GM06990 (cell line): Measurements from ENCODE around the gene ETV1.

Source experiments
- DNase-seq: peaks from one replicate; pipeline ENCODE4 v3.0.0-alpha.2; 2011; ENCODE audit not compliant: insufficient read length; ENCODE audit errors: extremely low read depth
- H3K27me3 ChIP-seq: replicated peaks from 2 replicates; pipeline ENCODE4 v1.6.0; 2011; ENCODE audit warnings: low read length; ENCODE audit not compliant: control insufficient read depth, insufficient read depth
- H3K36me3 ChIP-seq: 2 replicates; pipeline ENCODE4 v1.5.1; 2011; ENCODE audit warnings: low read length; ENCODE audit not compliant: control insufficient read depth, insufficient read depth
- H3K4me3 ChIP-seq: replicated peaks from 2 replicates; pipeline ENCODE4 v1.5.1; 2011; ENCODE audit warnings: low read depth, mild to moderate bottlenecking, control low read depth, low read length
- CTCF ChIP-seq: IDR thresholded peaks from 2 replicates; pipeline ENCODE4 v1.5.1; 2011; ENCODE audit warnings: low read length, control low read depth, mild to moderate bottlenecking, inconsistent platforms; ENCODE audit not compliant: insufficient read depth, poor library complexity, severe bottlenecking

The ETV1 gene

DNA sequence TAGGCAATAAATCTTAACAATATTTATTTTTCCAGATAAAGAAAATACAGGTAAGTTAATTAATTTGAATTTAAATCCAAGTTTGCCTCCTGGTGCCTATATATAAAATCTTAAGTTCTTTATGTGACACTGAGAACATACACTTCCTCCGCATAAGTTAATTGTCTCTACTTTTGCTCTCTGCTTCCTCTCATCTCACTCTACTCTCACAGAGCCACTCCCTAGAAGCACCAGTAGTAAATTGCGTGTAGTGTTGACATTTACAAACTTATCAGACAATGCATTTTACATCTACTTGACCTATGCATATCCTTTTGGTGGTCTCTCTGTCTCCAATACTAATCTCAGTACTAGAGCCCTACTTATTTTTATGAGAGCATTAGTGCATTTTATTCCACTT lies 144.5 kb downstream of the ETV1 start:
- Histone ChIP-seq H3K4me3 (no peak overlapping the region), H3K36me3 (no peaks in the 10 kb centered on the region), H3K27me3 (no peaks in the 10 kb centered on the region)
- TF ChIP-seq CTCF = no peak
- DNase-seq = no peak

- no peaks in the 10 kb centered on the region for H3K27me3 ChIP-seq
- no peaks in the 10 kb centered on the region for H3K36me3 ChIP-seq
- no peak overlapping the region for H3K4me3 ChIP-seq
- no peak for DNase-seq
- TF ChIP-seq CTCF = no peak
Measured at GRCh38 chr7:13841284-13841683, 148.2 kb downstream of the ETV1 start.
